PC-9 (cell line): Measurements from ENCODE around the gene SLC12A6. TPM values are rescaled to one million over a fixed set of nuclear protein-coding genes. Genes with fewer than 3 reads are reported as not detected.
A peak's percentile ranks its signal among the peaks of the same experiment; 100 is the strongest.

Experiments
- BruUV-seq: library from RNA; stranded (reverse); fragments of 400-500 nt; replicated peaks from 2 replicates; lab custom pipeline; 2021; lab: Mats Ljungman, UMichigan
- CTCF ChIA-PET: fragments of 300-600 bp; sonication (Branson Sonifier 250); formaldehyde crosslinking; loops from one replicate; lab custom pipeline; 2022; ENCODE audit warnings: antibody characterized with exemption; lab: Charles Lee
- POLR2A ChIA-PET: fragments of 300-600 bp; sonication (Branson Sonifier 250); formaldehyde crosslinking; loops from one replicate; lab custom pipeline; 2022; ENCODE audit warnings: antibody characterized with exemption; ENCODE audit not compliant: unreplicated experiment; lab: Charles Lee
- DNase-seq, 2 experiments: peaks; one replicate each; pipeline versions ENCODE4 v3.0.0 to v3.0.0-alpha.2; 2015 to 2022; ENCODE audit warnings: mixed read lengths in 1 of 2
- H2AFZ ChIP-seq: fragments of 200-600 bp; sonication (generic); 2 replicates; pipeline ENCODE4 v1.8.1; 2017; ENCODE audit warnings: antibody characterized with exemption
- H3F3A ChIP-seq: fragments of 200-600 bp; sonication (generic); 2 replicates; pipeline ENCODE4 v1.8.1; 2017; ENCODE audit warnings: antibody characterized with exemption, mild to moderate bottlenecking, low read depth; ENCODE audit not compliant: insufficient read depth
- H3K27ac ChIP-seq: fragments of 200-600 bp; sonication (generic); 2 replicates; pipeline ENCODE4 v1.6.1; 2016; ENCODE audit warnings: mixed run types
- H3K27me3 ChIP-seq: fragments of 200-600 bp; sonication (generic); 2 replicates; pipeline ENCODE4 v1.6.1; 2016; ENCODE audit warnings: low read depth, mixed run types; ENCODE audit not compliant: insufficient read depth
- H3K36me3 ChIP-seq: fragments of 200-600 bp; sonication (generic); 2 replicates; pipeline ENCODE4 v1.6.1; 2016; ENCODE audit warnings: low read depth, mixed run types
- H3K4me1 ChIP-seq: fragments of 200-600 bp; sonication (generic); replicated peaks from 2 replicates; pipeline ENCODE4 v1.6.1; 2016; ENCODE audit warnings: mixed run types; ENCODE audit not compliant: insufficient read depth
- H3K4me2 ChIP-seq: fragments of 200-600 bp; sonication (generic); 2 replicates; pipeline ENCODE4 v1.6.1; 2017; ENCODE audit warnings: mixed run types
- H3K4me3 ChIP-seq: fragments of 200-600 bp; sonication (generic); 2 replicates; pipeline ENCODE4 v1.6.1; 2016; ENCODE audit warnings: mixed run types
- H3K79me2 ChIP-seq: fragments of 200-600 bp; sonication (generic); 2 replicates; pipeline ENCODE4 v1.6.1; 2017; ENCODE audit warnings: low read depth, mixed run types
- H3K9me2 ChIP-seq: fragments of 200-600 bp; sonication (generic); 2 replicates; pipeline ENCODE4 v1.8.1; 2017; ENCODE audit warnings: mild to moderate bottlenecking; ENCODE audit not compliant: insufficient read depth
- H3K9me3 ChIP-seq: fragments of 200-600 bp; sonication (generic); 2 replicates; pipeline ENCODE4 v1.8.1; 2016; ENCODE audit warnings: low read depth; ENCODE audit not compliant: insufficient read depth
- H4K20me1 ChIP-seq: fragments of 200-600 bp; sonication (generic); 2 replicates; pipeline ENCODE4 v1.8.1; 2017; ENCODE audit not compliant: insufficient read depth
- EZH2 ChIP-seq: fragments of 200-600 bp; sonication (generic); IDR thresholded peaks from 2 replicates; pipeline ENCODE4 v1.8.0; 2017; ENCODE audit warnings: antibody characterized with exemption, low read depth
- intact Hi-C: fragments of 100-400 bp; cut with micrococcal nuclease; formaldehyde crosslinking; loops from one replicate; pipeline ENCODE4 v1.10.0; 2022; ENCODE audit not compliant: unreplicated experiment
- total RNA-seq: library from RNA; stranded (reverse); gene quantifications from 2 replicates; pipeline ENCODE4 v1.2.3, GENCODE V29; 2021
- TF ChIP-seq, protein P1 (sequence below): fragments of 200-600 bp; sonication (generic); conservative IDR thresholded peaks from 2 replicates; pipeline ENCODE4 v1.6.1; 2017; ENCODE audit warnings: mixed run types, antibody characterized with exemption, mild to moderate bottlenecking, moderate library complexity

Gene SLC12A6
- total RNA-seq, 1 experiment from 2014 or later = 27.5 TPM

DNA sequence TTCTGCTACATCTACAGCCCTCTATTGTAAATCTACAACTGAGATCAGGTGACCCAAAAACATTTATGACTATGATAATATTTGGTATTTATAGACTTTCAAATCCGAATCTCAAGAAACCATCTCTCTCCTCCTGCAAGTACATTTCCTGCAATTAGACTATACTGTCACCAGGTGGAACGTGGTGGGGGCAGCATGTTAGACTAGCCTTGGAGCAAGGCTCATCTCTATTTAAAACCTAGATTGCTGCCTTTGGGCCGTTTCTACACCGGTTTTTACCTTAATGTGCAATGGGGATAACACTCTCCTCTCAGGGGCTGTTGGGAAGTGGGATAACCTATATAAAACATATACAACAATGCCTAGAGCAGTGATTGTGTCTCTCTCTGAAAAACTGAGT is 123.9 kb downstream of the SLC12A6 start:
- Histone ChIP-seq H3K27ac (no peak overlapping the region), H3K79me2 (peaks cover 8% of the 10 kb centered on the region), H4K20me1 (no peaks in the 10 kb centered on the region), H2AFZ (no peak overlapping the region), H3K4me1 (peaks cover 14% of the 10 kb centered on the region), H3K9me3 (no peaks in the 10 kb centered on the region), H3K27me3 (no peaks in the 10 kb centered on the region), H3K36me3 (no peaks in the 10 kb centered on the region), H3F3A (peaks cover 10% of the 10 kb centered on the region), H3K4me3 (no peak overlapping the region), H3K9me2 (no peaks in the 10 kb centered on the region), H3K4me2 (no peak overlapping the region)
- CTCF ChIA-PET = no interaction called here
- BruUV-seq = no TSS peak
- TF ChIP-seq, protein P1, sequence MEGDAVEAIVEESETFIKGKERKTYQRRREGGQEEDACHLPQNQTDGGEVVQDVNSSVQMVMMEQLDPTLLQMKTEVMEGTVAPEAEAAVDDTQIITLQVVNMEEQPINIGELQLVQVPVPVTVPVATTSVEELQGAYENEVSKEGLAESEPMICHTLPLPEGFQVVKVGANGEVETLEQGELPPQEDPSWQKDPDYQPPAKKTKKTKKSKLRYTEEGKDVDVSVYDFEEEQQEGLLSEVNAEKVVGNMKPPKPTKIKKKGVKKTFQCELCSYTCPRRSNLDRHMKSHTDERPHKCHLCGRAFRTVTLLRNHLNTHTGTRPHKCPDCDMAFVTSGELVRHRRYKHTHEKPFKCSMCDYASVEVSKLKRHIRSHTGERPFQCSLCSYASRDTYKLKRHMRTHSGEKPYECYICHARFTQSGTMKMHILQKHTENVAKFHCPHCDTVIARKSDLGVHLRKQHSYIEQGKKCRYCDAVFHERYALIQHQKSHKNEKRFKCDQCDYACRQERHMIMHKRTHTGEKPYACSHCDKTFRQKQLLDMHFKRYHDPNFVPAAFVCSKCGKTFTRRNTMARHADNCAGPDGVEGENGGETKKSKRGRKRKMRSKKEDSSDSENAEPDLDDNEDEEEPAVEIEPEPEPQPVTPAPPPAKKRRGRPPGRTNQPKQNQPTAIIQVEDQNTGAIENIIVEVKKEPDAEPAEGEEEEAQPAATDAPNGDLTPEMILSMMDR = no peak
- TF ChIP-seq EZH2 = no peak
- POLR2A ChIA-PET = no interaction called here
- intact Hi-C loops = no loop called here
- DNase-seq = no peak

DNA sequence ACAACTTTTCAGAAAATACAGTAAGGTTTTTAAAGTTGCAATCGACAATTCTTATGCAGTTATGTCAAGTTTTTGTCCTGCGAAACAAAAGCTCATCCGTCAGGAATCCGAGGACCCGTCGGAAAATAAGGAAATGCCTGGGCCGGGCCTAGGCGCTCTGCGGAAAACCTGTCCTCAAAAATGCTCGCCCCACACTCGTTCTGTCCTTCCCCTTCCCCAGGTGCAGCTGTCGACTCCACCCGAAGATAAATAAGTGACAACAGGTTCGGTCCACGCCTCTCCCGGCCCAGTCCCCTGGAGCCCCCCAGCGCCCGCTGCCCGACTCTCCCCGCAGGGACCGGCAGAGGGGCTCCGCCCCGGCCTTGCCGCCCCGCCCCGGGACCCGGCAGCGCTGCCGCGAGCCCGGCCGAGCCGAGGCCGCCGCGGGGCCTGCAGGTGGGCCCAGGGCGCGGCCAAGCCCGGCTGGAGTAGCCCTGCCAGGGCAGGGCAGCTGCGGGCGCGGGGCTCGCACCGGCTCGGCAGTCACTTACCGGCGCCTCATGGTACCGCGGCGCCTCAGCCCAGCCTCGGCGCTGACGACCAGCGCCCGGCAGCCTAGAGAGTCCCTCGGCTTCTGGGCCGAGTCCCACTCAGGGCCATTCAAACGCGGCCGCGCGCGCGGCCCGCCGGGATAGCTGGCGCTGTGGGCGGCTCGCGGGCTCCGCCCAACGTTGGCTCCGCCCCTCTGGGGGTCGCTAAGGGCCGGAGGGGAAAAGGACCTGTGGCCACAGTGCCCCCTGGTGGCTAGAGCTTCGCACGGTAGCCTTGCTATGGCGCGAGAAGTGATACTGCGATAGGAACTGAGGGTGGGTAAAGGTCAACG is 127.9 kb downstream of the SLC12A6 start, which contains the start of gene KATNBL1:
Gene KATNBL1 (minus strand): TSS at position 676 of the 862 bp plus-strand sequence. CDS start 46,420 bp downstream, outside the sequence.
- Histone ChIP-seq H3K27ac (peak within 1 kb of the TSS; percentile 77), H3K4me2 (peak within 1 kb of the TSS; percentile 86), H3F3A (no peaks in the 10 kb centered on the region), H3K9me3 (no peaks in the 10 kb centered on the region), H3K79me2 (peaks cover 48% of the 10 kb centered on the region), H3K4me1 (0 out of 2 replicates have a peak, but pooled peaks cover 6% of the 10 kb centered on the region), H3K36me3 (0 out of 2 replicates have a peak, but pooled peaks cover 3% of the 10 kb centered on the region), H4K20me1 (no peaks in the 10 kb centered on the region), H3K27me3 (no peaks in the 10 kb centered on the region), H2AFZ (peak within 1 kb of the TSS; percentile 76), H3K9me2 (no peaks in the 10 kb centered on the region), H3K4me3 (peak within 1 kb of the TSS; percentile 79)
- POLR2A ChIA-PET = interaction anchor here (0.6 to 0.7 kb wide), 5 partner anchors 27 to 721 kb away, joined by 3 to 8 read pairs (median 6); no protein-coding TSS in a partner anchor
- CTCF ChIA-PET = interaction anchor here (0.6 to 1.7 kb wide), 4 partner anchors 97 to 150 kb away, joined by 4 to 19 read pairs (median 4); no protein-coding TSS in a partner anchor
- TF ChIP-seq EZH2 = no peak
- TF ChIP-seq, protein P1 = peak; percentile 84
- TSS peak; percentile 50 for BruUV-seq
- intact Hi-C loops = loop anchor here (1.0 to 2.0 kb wide), 4 partner anchors 15 to 147 kb away; partner anchors contain the start of gene EMC7
- peak; percentile 69 to 93 for DNase-seq

DNA sequence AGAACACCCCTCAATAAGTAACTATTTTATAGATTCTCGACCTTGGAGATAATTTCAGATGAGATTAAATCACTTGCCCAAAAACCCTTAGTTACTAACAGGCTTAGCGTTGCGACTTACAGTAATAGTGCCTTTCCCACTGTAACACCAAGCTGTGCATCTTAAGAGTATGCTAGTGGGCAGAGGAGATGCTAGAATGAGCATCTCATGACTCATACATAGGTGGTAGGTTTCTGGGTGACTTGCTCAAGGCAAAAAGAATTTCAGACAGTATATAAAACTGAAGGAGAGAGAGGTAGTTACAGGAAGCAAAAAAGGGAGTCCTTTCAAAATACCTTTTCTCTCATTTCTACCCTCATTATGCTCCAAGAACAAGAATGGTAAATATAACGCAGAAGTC is 131.6 kb downstream of the SLC12A6 start:
- DNase-seq = no peak
- Histone ChIP-seq H3K4me1 (0 out of 2 replicates have a peak, but pooled peaks cover 6% of the 10 kb centered on the region), H3K9me3 (no peaks in the 10 kb centered on the region), H3K27me3 (no peaks in the 10 kb centered on the region), H4K20me1 (no peaks in the 10 kb centered on the region), H3K4me2 (no peak overlapping the region), H3K36me3 (0 out of 2 replicates have a peak, but pooled peaks cover 3% of the 10 kb centered on the region), H3K9me2 (no peaks in the 10 kb centered on the region), H3K4me3 (no peak overlapping the region), H3F3A (no peaks in the 10 kb centered on the region), H3K79me2 (peaks cover 71% of the 10 kb centered on the region), H3K27ac (no peak overlapping the region), H2AFZ (no peak overlapping the region)
- intact Hi-C loops = no loop called here
- BruUV-seq = no TSS peak
- CTCF ChIA-PET = interaction anchor here (0.7 kb wide), 1 partner anchor 87 kb away, joined by 4 read pairs; no protein-coding TSS in a partner anchor
- POLR2A ChIA-PET = no interaction called here
- TF ChIP-seq, protein P1 = no peak
- TF ChIP-seq EZH2 = no peak
